ENCODE data around the gene RBMS1. TPM values are rescaled to one million over a fixed set of nuclear protein-coding genes. Genes with fewer than 3 reads are reported as not detected.
"Not testable (repeated sequence)": the region's sequence is repeated elsewhere in the genome, so short reads cannot be mapped to it uniquely, and the experiment has no call there.

Gene RBMS1
- total RNA-seq, 4 donors from 2014 or later, result 13.0 to 24.5 (median 14.1) TPM

- Histone ChIP-seq H3K9me3 (no peaks in the 10 kb centered on the region), H3K4me1 (no peaks in the 10 kb centered on the region), H3K27ac (no peak overlapping the region), H3K27me3 (no peaks in the 10 kb centered on the region), H3K36me3 (no peaks in the 10 kb centered on the region), H3K4me3 (no peak overlapping the region)
- TF ChIP-seq CTCF (IDR thresholded peaks at IDR 0.05 in 4 of 5, conservative IDR thresholded peaks at IDR 0.05 in 1 of 5), result no peak
- TF ChIP-seq POLR2A (IDR thresholded peaks at IDR 0.05), result no peak
- intact Hi-C loops (cut with DNase I; ENCODE audit: low total_unique reads), result no loop called here
- in situ Hi-C loops (cut with MboI; ENCODE audit: low sequenced_read_pairs in 4 of 4), result loop anchor here in 1 of 4 donors (25.0 kb wide), 1 partner anchor 520 kb away; no protein-coding TSS in a partner anchor
- ATAC-seq (no peak), DNase-seq (no peak)
Measured at GRCh38 chr2:160442603-160443002, 51.0 kb downstream of the RBMS1 start.

- H3K9me3 ChIP-seq, result no peaks in the 10 kb centered on the region
- ATAC-seq (no peak), DNase-seq (no peak)
- no peaks in the 10 kb centered on the region for H3K4me1 ChIP-seq
- no peak overlapping the region for H3K27ac ChIP-seq
- H3K36me3 ChIP-seq, result no peaks in the 10 kb centered on the region
- TF ChIP-seq POLR2A (IDR thresholded peaks at IDR 0.05), result no peak
- no peaks in the 10 kb centered on the region for H3K27me3 ChIP-seq
- intact Hi-C loops (cut with DNase I; ENCODE audit: low total_unique reads) (no loop called here), in situ Hi-C loops (cut with MboI; ENCODE audit: low sequenced_read_pairs in 4 of 4) (loop anchor here in 1 of 4 donors (25.0 kb wide), 1 partner anchor 521 kb away; no protein-coding TSS in a partner anchor)
- no peak overlapping the region for H3K4me3 ChIP-seq
Measured at GRCh38 chr2:160440888-160441287, 52.7 kb downstream of the RBMS1 start.

GRCh38 chr2:160439038-160439437 lies 54.6 kb downstream of the RBMS1 start:
- H3K4me1 ChIP-seq; H3K4me3 ChIP-seq; H3K36me3 ChIP-seq; H3K27ac ChIP-seq; DNase-seq; ATAC-seq; H3K9me3 ChIP-seq; intact Hi-C loops (cut with DNase I; ENCODE audit: low total_unique reads); H3K27me3 ChIP-seq: not testable (repeated sequence)
- in situ Hi-C loops (cut with MboI; ENCODE audit: low sequenced_read_pairs in 4 of 4), result loop anchor here in 1 of 4 donors (25.0 kb wide), 1 partner anchor 523 kb away; no protein-coding TSS in a partner anchor

- ATAC-seq, result no peak
- H3K4me1 ChIP-seq, result peaks cover 0 to 4% of the 10 kb centered on the region in 2 donors
Measured at GRCh38 chr2:160437273-160437672, 56.3 kb downstream of the RBMS1 start.

GRCh38 chr2:160434254-160434948 lies 59.2 kb downstream of the RBMS1 start:
- Histone ChIP-seq H3K4me3 (no peak overlapping the region), H3K27me3 (no peaks in the 10 kb centered on the region), H3K27ac (no peak overlapping the region), H3K4me1 (peaks cover 2 to 4% of the 10 kb centered on the region in 2 donors), H3K9me3 (peaks cover 0 to 4% (median 0%) of the 10 kb centered on the region in 3 donors), H3K36me3 (no peaks in the 10 kb centered on the region)
- ATAC-seq, result no peak
- TF ChIP-seq CTCF (IDR thresholded peaks at IDR 0.05 in 4 of 5, conservative IDR thresholded peaks at IDR 0.05 in 1 of 5) (no peak), POLR2A (IDR thresholded peaks at IDR 0.05) (no peak)
- in situ Hi-C loops (cut with MboI; ENCODE audit: low sequenced_read_pairs in 4 of 4), result loop anchor here in 1 of 4 donors (25.0 kb wide), 1 partner anchor 528 kb away; no protein-coding TSS in a partner anchor
- DNase-seq, result no peak
- intact Hi-C loops (cut with DNase I; ENCODE audit: low total_unique reads), result no loop called here

More at GRCh38 chr2:160437273-160437672, 56.3 kb downstream of the RBMS1 start:
- in situ Hi-C loops (cut with MboI; ENCODE audit: low sequenced_read_pairs in 4 of 4) (loop anchor here in 1 of 4 donors (25.0 kb wide), 1 partner anchor 525 kb away; no protein-coding TSS in a partner anchor), intact Hi-C loops (cut with DNase I; ENCODE audit: low total_unique reads) (no loop called here)
- no peak for DNase-seq
- Histone ChIP-seq H3K36me3 (no peaks in the 10 kb centered on the region), H3K27me3 (no peaks in the 10 kb centered on the region), H3K27ac (no peak overlapping the region), H3K4me3 (no peak overlapping the region), H3K9me3 (no peaks in the 10 kb centered on the region)
- no peak for TF ChIP-seq CTCF (IDR thresholded peaks at IDR 0.05 in 4 of 5, conservative IDR thresholded peaks at IDR 0.05 in 1 of 5)
- no peak for TF ChIP-seq POLR2A (IDR thresholded peaks at IDR 0.05)
